GM19238 (cell line): Measurements from ENCODE around the gene SP6.

Experiments used
- DNase-seq: peaks from one replicate; pipeline ENCODE4 v3.0.0; 2011; ENCODE audit warnings: low spot score; ENCODE audit not compliant: insufficient read length

Gene SP6

GRCh38 chr17:47850692-47851573, at the start of gene SP6:
TSS of gene SP6 (minus strand) at chr17:47851163. CDS start at chr17:47848429, 2,734 bp downstream.
- no peak for DNase-seq

GRCh38 chr17:47899643-47900042, 48.7 kb upstream of the SP6 start:
- no peak for DNase-seq

GRCh38 chr17:47898241-47898640, 47.3 kb upstream of the SP6 start:
- DNase-seq: no peak

- DNase-seq: no peak
Measured at GRCh38 chr17:47897561-47897960, 46.6 kb upstream of the SP6 start.

GRCh38 chr17:47896672-47897490, 45.9 kb upstream of the SP6 start:
- DNase-seq: no peak

GRCh38 chr17:47895856-47896671, 45.1 kb upstream of the SP6 start, which contains the start of gene SP2:
TSS of gene SP2 (plus strand) at chr17:47896236. CDS start at chr17:47896287, 51 bp downstream.
- peak; percentile 96 for DNase-seq

- no peak for DNase-seq
Measured at GRCh38 chr17:47895347-47895855, 44.4 kb upstream of the SP6 start.

- DNase-seq: no peak
Measured at GRCh38 chr17:47894498-47895346, 43.8 kb upstream of the SP6 start.

GRCh38 chr17:47891545-47892088, 40.7 kb upstream of the SP6 start:
- no peak for DNase-seq

GRCh38 chr17:47889734-47890529, 39.0 kb upstream of the SP6 start:
- peak; percentile 71 for DNase-seq

GRCh38 chr17:47888293-47888692, 37.3 kb upstream of the SP6 start:
- no peak for DNase-seq

GRCh38 chr17:47884905-47885730, 34.2 kb upstream of the SP6 start:
- no peak for DNase-seq

GRCh38 chr17:47884427-47884740, 33.4 kb upstream of the SP6 start:
- no peak for DNase-seq

- no peak for DNase-seq
Measured at GRCh38 chr17:47883589-47884426, 32.8 kb upstream of the SP6 start.

GRCh38 chr17:47882695-47883588, 32.0 kb upstream of the SP6 start:
- DNase-seq: no peak

GRCh38 chr17:47882247-47882646, 31.3 kb upstream of the SP6 start:
- no peak for DNase-seq
